ENCODE results near the gene IL21R.
"Not testable (repeated sequence)": the region's sequence is repeated elsewhere in the genome, so short reads cannot be mapped to it uniquely, and the experiment has no call there.

The IL21R gene

GRCh38 chr16:27428026-27428785 is 26.2 kb downstream of the IL21R start:
- DNase-seq: no peak

- no peak for DNase-seq
Observed at GRCh38 chr16:27429330-27429871, 27.4 kb downstream of the IL21R start.

- no peak for DNase-seq
Observed at GRCh38 chr16:27429981-27430441, 28.0 kb downstream of the IL21R start.

- DNase-seq: no peak
Observed at GRCh38 chr16:27430512-27430911, 28.5 kb downstream of the IL21R start.

GRCh38 chr16:27430923-27431484 is 29.0 kb downstream of the IL21R start:
- DNase-seq: no peak

- no peak for DNase-seq
Observed at GRCh38 chr16:27431773-27432532, 30.0 kb downstream of the IL21R start.

GRCh38 chr16:27432558-27432957 is 30.6 kb downstream of the IL21R start:
- DNase-seq: no peak

GRCh38 chr16:27433191-27433590 is 31.2 kb downstream of the IL21R start:
- not testable (repeated sequence) for DNase-seq

- no peak for DNase-seq
Observed at GRCh38 chr16:27433636-27434035, 31.7 kb downstream of the IL21R start.

- no peak for DNase-seq
Observed at GRCh38 chr16:27434141-27435051, 32.4 kb downstream of the IL21R start.

- not testable (repeated sequence) for DNase-seq
Observed at GRCh38 chr16:27435146-27435545, 33.2 kb downstream of the IL21R start.

GRCh38 chr16:27436065-27436464 is 34.1 kb downstream of the IL21R start:
- no peak for DNase-seq

GRCh38 chr16:27436921-27437650 is 35.1 kb downstream of the IL21R start:
- no peak for DNase-seq

GRCh38 chr16:27437946-27438345 is 36.0 kb downstream of the IL21R start:
- DNase-seq: no peak

GRCh38 chr16:27439271-27440018 is 37.5 kb downstream of the IL21R start:
- no peak for DNase-seq

GRCh38 chr16:27441276-27441675 is 39.3 kb downstream of the IL21R start:
- DNase-seq: no peak

GRCh38 chr16:27441998-27442397 is 40.0 kb downstream of the IL21R start:
- DNase-seq: no peak

- no peak for DNase-seq
Observed at GRCh38 chr16:27444015-27444414, 42.0 kb downstream of the IL21R start.

GRCh38 chr16:27444470-27444869 is 42.5 kb downstream of the IL21R start:
- no peak for DNase-seq

GRCh38 chr16:27445502-27446175 is 43.7 kb downstream of the IL21R start:
- no peak for DNase-seq

Data from NCI-H2029 treated with DMSO at 0.1 percent for 48 hours (cell line).